GM18502 (cell line): Measurements from ENCODE around the gene UBR2.
"Not testable (repeated sequence)": the region's sequence is repeated elsewhere in the genome, so short reads cannot be mapped to it uniquely, and the experiment has no call there.

ENCODE experiments used
- ATAC-seq: cut with Tn5 transposase; IDR thresholded peaks from one replicate; pipeline ENCODE4 v1.9.1; 2021; ENCODE audit warnings: mild to moderate bottlenecking; ENCODE audit not compliant: unreplicated experiment, poor library complexity

UBR2 gene

DNA sequence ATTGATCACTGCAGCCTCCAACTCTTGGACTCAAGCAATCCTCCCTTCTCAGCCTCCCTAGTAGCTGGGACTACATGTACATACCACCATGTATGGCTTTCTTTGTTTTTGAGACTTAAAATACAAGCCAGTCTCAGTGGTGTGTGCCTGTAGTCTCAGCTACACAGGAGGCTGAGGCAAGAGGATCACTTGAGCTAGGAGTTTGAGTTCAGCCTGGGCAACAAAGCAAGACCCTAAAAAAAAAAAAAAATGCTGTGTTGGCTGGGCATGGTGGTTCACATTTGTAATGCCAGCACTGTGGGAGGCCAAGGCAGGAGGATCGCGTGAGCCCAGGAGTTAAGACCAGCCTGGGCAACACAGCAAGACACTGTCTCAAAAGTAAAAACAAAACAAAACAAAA lies 51.7 kb downstream of the UBR2 start:
- no peak for ATAC-seq

DNA sequence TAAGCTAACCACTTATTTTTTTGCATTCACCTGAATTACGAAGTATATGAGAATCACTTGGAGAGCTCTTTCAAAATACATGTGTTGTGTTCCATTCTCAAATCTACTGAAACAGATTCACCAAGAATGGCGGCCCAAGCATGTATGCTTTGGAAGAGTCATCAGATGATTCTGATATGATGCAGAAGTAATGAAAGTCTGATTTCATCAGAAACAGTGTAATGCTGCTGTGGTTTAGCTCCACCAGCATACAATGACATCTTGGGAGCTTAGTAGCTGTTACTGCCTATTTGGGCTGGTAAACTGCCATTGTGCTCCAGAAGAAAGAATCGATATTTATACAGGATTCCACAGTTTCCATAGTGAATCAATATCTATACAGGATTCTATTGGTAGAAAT lies 52.9 kb downstream of the UBR2 start:
- ATAC-seq, result no peak

DNA sequence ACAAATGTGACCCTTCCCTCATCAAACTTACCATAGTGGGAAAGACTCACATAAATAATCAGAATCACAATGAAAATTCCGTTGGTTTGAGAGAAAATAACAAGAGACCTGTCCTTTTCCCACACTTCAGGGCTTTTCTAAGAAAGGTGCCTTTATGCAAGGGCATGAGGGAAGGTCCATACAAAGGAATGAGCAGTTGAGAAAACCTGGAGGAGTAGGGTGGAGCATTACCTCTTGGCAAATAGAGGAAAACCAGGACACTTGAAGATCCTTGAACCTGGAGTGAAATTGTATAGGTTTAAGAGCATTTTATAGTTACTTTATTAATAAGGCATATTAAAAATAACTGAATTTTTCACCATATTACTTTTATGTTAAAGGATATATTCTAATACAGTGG lies 54.3 kb downstream of the UBR2 start:
- no peak for ATAC-seq

GRCh38 chr6:42618686-42619085 lies 54.9 kb downstream of the UBR2 start:
- no peak for ATAC-seq

DNA sequence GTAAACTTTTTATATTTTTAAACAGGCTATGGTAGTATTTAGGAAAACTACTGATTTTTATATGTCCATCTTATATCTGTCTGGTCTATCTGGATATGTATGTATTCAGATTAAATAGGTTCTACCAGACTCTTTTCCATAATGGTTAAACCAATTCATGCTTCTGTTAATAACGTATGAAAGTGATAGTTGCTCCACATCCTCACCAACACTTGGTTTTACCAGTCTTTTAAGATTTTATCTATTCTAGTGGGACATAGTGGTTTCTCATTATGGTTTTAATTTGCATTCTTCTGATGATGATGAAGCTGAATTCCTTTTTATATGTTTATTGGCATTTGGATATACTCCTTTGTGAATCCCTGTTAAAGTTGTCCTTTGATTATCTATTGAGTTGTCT lies 56.1 kb downstream of the UBR2 start:
- ATAC-seq, result no peak

DNA sequence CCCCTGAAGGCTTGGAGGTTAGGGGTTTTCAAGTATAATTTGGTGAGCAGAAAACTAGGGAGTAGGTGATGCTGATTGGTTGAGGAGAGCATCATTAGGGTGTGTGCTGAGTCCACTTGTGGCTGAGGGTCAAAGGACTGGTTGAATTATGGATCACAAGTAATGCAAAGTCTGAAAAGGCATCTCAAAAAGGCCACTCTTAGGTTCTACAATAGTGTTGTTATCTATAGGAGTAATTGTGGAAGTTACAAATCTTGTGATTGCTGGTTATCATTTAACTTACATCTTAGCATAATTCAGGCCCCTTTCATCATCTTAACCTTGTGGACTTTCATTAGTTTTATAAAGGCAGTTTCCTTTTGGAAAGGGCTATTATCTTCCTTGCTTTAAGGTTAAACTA lies 60.8 kb downstream of the UBR2 start:
- ATAC-seq, result no peak

DNA sequence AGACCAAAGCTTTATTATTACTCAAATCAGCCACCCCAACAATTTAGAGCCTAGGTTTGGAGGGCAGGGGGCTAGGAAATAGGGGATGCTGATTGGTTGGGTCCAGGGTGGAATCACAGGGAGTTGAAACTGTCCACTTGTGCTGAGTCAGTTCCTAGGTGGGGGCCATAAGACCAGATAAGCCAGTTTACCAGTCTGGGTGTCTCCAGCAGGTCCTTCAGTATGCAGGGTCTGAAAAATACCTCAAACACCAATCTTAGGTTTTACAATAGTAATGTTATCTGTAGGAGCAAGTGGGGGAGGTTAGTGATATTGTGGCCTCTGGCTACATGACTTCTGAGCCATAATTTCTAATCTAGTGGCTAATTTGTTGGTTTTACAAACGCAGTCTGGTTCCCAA lies 63.2 kb downstream of the UBR2 start:
- ATAC-seq, result no peak

GRCh38 chr6:42627674-42628073 lies 63.8 kb downstream of the UBR2 start:
- ATAC-seq, result no peak

GRCh38 chr6:42628604-42629003 lies 64.8 kb downstream of the UBR2 start:
- ATAC-seq, result no peak

- ATAC-seq, result no peak
These were observed 66.0 kb downstream of the UBR2 start for GRCh38 chr6:42629845-42630244.

GRCh38 chr6:42637681-42638080 lies 73.9 kb downstream of the UBR2 start:
- no peak for ATAC-seq

GRCh38 chr6:42642794-42643193 lies 79.0 kb downstream of the UBR2 start:
- ATAC-seq, result no peak

DNA sequence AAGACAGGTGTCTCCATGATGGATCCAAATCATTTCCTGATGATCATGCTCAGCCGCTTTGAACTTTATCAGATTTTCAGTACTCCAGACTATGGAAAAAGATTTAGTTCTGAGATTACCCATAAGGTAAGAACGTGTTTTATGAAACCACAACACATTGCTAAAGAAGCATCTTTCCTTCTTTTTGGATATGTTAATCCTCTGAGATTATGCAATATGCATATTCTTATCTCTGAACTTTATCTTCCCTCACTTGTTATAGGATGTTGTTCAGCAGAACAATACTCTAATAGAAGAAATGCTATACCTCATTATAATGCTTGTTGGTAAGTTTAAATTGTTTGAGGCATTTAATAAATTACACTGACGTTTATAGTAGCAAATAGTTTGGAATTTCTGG lies 80.4 kb downstream of the UBR2 start:
- ATAC-seq, result no peak

DNA sequence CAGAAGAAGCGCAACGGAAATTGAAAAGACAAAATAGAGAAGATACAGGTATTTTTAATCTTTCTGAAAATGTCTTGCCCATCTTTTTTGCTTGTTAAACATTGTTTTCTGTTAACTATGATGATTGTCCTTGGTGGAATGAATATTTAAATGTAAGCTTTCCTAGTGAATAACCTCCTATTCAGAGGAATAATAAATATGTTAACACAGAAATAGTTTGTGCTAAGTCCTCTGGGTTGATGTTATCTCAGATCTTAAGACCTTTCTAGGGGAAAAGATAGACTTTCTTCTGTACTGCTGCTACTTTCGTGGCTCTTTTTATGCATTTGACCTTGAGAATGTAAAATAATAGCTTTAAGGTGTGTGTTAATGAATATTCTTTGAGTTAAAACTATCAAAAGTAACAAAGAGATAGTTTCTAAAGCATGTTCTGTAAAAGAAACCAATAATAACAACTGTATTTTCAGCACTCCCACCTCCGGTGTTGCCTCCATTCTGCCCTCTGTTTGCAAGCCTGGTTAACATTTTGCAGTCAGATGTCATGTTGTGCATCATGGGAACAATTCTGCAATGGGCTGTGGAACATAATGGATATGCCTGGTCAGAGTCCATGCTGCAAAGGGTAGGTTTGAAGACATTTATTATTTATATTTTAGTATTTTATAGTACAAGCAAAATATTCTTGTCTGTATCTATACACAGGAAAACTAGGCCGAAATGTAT lies 88.4 kb downstream of the UBR2 start:
- no peak for ATAC-seq

DNA sequence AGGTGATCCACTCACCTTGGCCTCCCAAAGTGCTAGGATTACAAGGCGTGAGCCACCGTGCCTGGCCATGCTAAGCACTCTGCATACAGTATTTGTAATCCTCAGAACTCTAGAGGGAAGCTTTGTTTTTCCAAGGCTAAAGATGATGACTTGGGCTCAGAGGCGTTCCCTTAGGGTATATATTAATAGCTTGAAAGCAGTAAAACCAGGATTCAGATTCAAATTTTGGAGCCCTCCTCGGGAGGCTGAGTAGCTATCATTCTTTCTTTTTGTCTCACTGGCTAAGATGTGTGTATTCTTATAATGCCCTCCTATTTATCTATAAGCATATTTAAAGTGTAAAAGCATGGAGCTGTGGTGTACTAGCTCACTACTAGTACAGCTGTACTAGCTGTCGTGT lies 90.0 kb downstream of the UBR2 start:
- no peak for ATAC-seq

GRCh38 chr6:42659806-42660205 lies 96.0 kb downstream of the UBR2 start:
- no peak for ATAC-seq

- no peak for ATAC-seq
These were observed 97.8 kb downstream of the UBR2 start for GRCh38 chr6:42661540-42662153.

DNA sequence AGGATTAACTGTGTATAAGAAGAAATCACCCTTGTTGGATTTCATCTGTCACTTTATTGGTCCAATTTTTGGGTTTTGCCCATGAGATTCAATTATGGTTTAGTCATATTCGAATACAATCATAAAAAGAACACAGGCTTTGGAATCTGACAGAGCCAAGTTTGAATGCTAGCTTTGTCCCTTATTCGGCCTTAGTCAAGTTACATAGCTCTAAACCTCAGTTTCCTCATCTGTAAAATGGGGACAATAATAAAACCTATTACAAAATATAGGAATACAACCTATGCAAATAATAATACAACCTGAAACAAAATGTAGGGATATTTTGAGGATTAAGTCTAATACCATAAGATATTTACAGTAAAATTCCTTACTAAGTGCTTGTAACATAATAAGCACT lies 100.9 kb downstream of the UBR2 start:
- ATAC-seq, result no peak

- ATAC-seq, result not testable (repeated sequence)
These were observed 110.5 kb downstream of the UBR2 start for GRCh38 chr6:42674368-42674767.

GRCh38 chr6:42674780-42675179 lies 111.0 kb downstream of the UBR2 start:
- ATAC-seq, result no peak

DNA sequence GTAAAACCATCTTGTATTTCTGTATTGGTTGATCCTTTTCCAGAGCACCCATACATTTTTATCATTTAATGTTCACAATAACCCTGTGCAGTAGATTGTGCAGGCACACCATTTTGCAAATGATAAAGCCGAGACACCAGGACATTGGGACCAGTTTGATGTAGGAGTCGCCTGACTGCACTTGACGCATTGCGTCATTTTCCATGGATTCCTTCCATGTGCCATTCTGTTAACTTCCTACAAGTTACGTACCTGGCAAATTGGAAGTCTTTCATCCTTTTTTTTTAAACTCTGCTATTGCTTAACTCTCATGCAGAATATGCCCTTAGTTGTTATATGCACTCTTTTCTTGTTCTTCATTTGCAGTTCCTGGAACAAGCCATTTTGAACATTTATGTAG lies 115.5 kb downstream of the UBR2 start:
- no peak for ATAC-seq

DNA sequence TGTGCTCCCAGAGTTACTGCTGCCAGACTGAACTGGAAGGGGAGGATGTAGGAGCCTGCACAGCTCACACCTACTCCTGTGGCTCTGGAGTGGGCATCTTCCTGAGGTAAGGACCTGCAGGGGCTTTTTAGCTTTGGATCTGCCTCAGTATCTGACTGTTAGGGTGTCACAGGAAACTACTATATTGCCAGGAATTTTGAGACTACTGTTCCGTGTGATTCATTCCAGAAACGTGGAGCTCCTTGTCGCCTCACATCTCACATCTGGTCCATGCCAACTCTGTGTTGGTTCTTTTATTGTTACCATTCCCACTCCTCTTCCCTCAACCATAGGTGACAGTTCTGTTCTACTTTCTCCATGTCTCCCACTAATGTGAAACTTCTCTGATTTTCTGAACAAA lies 124.5 kb downstream of the UBR2 start:
- ATAC-seq, result no peak
